ENCODE results near the gene ADAMTS2.

Gene ADAMTS2

GRCh38 chr5:179194941-179195381 is 150.3 kb downstream of the ADAMTS2 start:
- TF ChIP-seq FOXM1 (IDR thresholded peaks at IDR 0.05; ENCODE audit: borderline replicate concordance, low read depth) = no peak
- TF ChIP-seq, protein P1, sequence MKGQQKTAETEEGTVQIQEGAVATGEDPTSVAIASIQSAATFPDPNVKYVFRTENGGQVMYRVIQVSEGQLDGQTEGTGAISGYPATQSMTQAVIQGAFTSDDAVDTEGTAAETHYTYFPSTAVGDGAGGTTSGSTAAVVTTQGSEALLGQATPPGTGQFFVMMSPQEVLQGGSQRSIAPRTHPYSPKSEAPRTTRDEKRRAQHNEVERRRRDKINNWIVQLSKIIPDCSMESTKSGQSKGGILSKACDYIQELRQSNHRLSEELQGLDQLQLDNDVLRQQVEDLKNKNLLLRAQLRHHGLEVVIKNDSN (IDR thresholded peaks at IDR 0.05) = no peak
- TF ChIP-seq TEAD4 (IDR thresholded peaks at IDR 0.05) = no peak
- TF ChIP-seq RAD21 (IDR thresholded peaks at IDR 0.05; ENCODE audit: low read depth) = no peak
- TF ChIP-seq CEBPB (IDR thresholded peaks at IDR 0.05) = no peak
- no peak for TF ChIP-seq TCF12 (IDR thresholded peaks at IDR 0.05; ENCODE audit: low read depth)

DNA sequence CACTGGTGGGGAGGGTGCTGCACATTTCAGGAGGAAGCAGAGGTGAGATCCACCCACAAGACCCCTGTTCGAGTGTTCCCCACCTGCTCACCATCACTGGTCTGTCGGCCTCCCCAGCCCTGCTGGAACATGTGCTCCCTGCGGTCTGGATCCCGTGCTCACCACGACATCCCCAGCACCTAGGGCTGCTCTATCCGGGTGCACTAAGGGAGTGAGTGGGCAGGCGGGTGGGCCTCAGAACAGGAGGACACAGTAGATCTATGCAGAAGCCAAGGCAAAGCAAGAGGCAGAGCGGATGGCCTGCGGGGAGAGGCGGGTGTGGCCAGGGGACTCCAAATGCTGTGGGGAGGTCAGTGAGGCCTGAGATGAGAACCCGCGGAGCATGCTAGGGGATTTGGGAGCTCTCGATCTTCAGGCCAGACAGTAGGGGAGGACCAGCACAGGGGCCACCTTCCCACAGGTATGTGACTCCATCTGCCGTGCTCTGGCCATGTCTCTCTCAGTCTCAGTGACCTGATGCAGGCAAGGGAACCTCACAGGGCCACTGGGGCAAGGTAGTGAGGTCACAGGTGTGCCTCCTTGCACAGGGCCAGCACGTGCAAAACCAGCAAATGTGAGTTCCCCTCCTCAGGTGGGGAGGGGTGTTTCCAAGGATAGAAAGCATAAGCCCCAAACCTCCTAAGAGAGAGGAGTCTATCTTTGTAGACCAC is 150.9 kb downstream of the ADAMTS2 start:
- TF ChIP-seq NFIC (IDR thresholded peaks at IDR 0.05) = no peak
- TF ChIP-seq RAD21 (IDR thresholded peaks at IDR 0.05; ENCODE audit: low read depth) = no peak
- no peak for TF ChIP-seq CREB1 (IDR thresholded peaks at IDR 0.05; ENCODE audit: low read depth)
- TF ChIP-seq FOXM1 (IDR thresholded peaks at IDR 0.05; ENCODE audit: borderline replicate concordance, low read depth) = no peak
- no peak for TF ChIP-seq TAF1 (IDR thresholded peaks at IDR 0.05; ENCODE audit: low read depth)
- no peak for TF ChIP-seq MAX (IDR thresholded peaks at IDR 0.05)
- no peak for TF ChIP-seq EP300 (IDR thresholded peaks at IDR 0.05; ENCODE audit: borderline replicate concordance)
- TF ChIP-seq CEBPB (IDR thresholded peaks at IDR 0.05) = no peak
- TF ChIP-seq YY1 (IDR thresholded peaks at IDR 0.05; ENCODE audit: low read depth) = no peak
- TF ChIP-seq, protein P1 (IDR thresholded peaks at IDR 0.05) = no peak
- no peak for TF ChIP-seq ZBTB7A (IDR thresholded peaks at IDR 0.05; ENCODE audit: low read depth)
- TF ChIP-seq REST (IDR thresholded peaks at IDR 0.05; ENCODE audit: low read depth) = no peak
- no peak for TF ChIP-seq EGR1 (IDR thresholded peaks at IDR 0.05)

DNA sequence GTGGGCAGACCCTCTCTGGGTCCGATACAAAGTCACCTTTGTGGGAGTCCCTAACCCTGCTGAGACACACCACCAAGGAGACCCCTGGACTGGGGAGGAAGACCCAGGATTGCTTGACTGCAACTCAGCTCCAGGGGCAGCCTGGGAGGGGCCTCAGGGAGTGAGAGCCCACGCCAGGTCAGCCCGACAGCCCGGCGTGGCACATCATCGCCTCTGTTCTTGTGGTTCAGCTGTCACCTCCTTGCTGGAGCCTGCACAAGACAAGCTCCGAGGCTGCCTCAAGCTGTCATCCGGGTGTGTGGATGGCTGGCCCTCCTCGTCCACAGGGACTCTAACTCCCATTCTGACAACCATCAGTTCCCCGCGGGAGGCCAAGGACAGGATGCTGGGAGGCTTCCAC is 151.5 kb downstream of the ADAMTS2 start:
- TF ChIP-seq ZBTB7A (IDR thresholded peaks at IDR 0.05; ENCODE audit: low read depth) (no peak), FOXM1 (IDR thresholded peaks at IDR 0.05; ENCODE audit: borderline replicate concordance, low read depth) (no peak), CREB1 (IDR thresholded peaks at IDR 0.05; ENCODE audit: low read depth) (no peak), MAX (IDR thresholded peaks at IDR 0.05) (no peak), CEBPB (IDR thresholded peaks at IDR 0.05) (no peak), EP300 (IDR thresholded peaks at IDR 0.05; ENCODE audit: borderline replicate concordance) (no peak), NFIC (IDR thresholded peaks at IDR 0.05) (no peak), REST (IDR thresholded peaks at IDR 0.05; ENCODE audit: low read depth) (no peak), EGR1 (IDR thresholded peaks at IDR 0.05) (no peak), RAD21 (IDR thresholded peaks at IDR 0.05; ENCODE audit: low read depth) (no peak), TAF1 (IDR thresholded peaks at IDR 0.05; ENCODE audit: low read depth) (no peak), YY1 (IDR thresholded peaks at IDR 0.05; ENCODE audit: low read depth) (no peak), TEAD4 (IDR thresholded peaks at IDR 0.05) (no peak)
- TF ChIP-seq, protein P1 (IDR thresholded peaks at IDR 0.05) = no peak

DNA sequence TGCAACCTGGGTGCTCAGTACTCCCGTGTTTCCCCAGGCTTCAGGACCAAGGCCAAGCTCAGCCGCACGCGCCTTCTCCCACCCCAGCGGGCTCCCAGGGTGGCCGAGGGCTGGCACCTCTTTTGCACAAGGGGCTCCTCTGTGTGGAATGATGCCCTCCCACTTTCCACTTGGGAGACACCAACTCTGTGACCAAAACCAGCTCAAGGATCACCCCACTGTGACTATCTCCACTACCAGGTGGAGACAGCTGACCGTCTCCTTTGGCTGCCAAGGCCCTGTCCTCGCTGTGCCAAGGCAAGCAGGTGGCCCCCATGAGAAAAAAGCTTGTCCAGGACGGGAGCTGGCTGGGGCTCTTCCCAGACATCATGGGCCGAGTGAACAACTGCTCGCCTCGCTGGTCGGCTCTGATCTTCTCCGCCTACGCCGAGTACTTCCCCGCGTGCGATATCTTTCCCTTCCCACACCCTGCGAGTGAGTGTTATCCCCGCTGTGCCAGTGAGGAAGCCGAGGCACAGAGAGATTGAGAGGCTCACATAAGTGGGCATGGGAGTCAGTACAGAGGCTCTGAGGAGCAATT is 152.3 kb downstream of the ADAMTS2 start:
- TF ChIP-seq YY1 (IDR thresholded peaks at IDR 0.05; ENCODE audit: low read depth) (no peak), CREB1 (IDR thresholded peaks at IDR 0.05; ENCODE audit: low read depth) (no peak), TCF12 (IDR thresholded peaks at IDR 0.05; ENCODE audit: low read depth) (no peak), FOXM1 (IDR thresholded peaks at IDR 0.05; ENCODE audit: borderline replicate concordance, low read depth) (no peak), NFIC (IDR thresholded peaks at IDR 0.05) (no peak), EP300 (IDR thresholded peaks at IDR 0.05; ENCODE audit: borderline replicate concordance) (no peak), TAF1 (IDR thresholded peaks at IDR 0.05; ENCODE audit: low read depth) (no peak), MAX (IDR thresholded peaks at IDR 0.05) (no peak), ZBTB7A (IDR thresholded peaks at IDR 0.05; ENCODE audit: low read depth) (no peak)
